Stimulated activated naive B cell treated with anti-CD40 and anti-IgM and Interleukin-4, amounts not matched to agents 10 μg/mL and 1 μg/mL and 100 μg/mL, for 72 hours (primary cell): ENCODE data around the gene LDLRAD3.

ENCODE experiments used
- ATAC-seq, 2 donors: fragments of 150-1000 bp; cut with Tn5 transposase; replicated peaks; 2 replicates each; pipeline ENCODE4 v1.10.0; 2021; ENCODE audit warnings: moderate library complexity in 1 of 2
- DNase-seq: peaks from one replicate; pipeline ENCODE4 v3.0.0; 2021
- H3K27ac Mint-ChIP-seq: one replicate; pipeline ENCODE4 v1.8.0; 2022; ENCODE audit warnings: mild to moderate bottlenecking, mixed read lengths
- H3K27me3 Mint-ChIP-seq, 2 donors: one replicate each; pipeline ENCODE4 v1.8.0; 2022; ENCODE audit warnings: mixed read lengths in 2 of 2
- H3K36me3 Mint-ChIP-seq, 2 donors: one replicate each; pipeline ENCODE4 v1.8.0; 2022; ENCODE audit warnings: mixed read lengths in 2 of 2, mild to moderate bottlenecking in 1 of 2
- H3K4me1 Mint-ChIP-seq, 2 donors: one replicate each; pipeline ENCODE4 v1.8.0; 2022; ENCODE audit warnings: mixed read lengths in 2 of 2, mild to moderate bottlenecking in 1 of 2
- H3K4me3 Mint-ChIP-seq, 2 donors: one replicate each; pipeline ENCODE4 v1.8.0; 2022; ENCODE audit warnings: mild to moderate bottlenecking in 2 of 2, mixed read lengths in 2 of 2, moderate library complexity in 1 of 2
- H3K9me3 Mint-ChIP-seq, 2 donors: one replicate each; pipeline ENCODE4 v1.8.0; 2022; ENCODE audit warnings: mixed read lengths in 2 of 2, mild to moderate bottlenecking in 1 of 2

LDLRAD3 gene

GRCh38 chr11:36053281-36053680, 109.4 kb downstream of the LDLRAD3 start:
- ATAC-seq (no peak), DNase-seq (no peak)
- no peak overlapping the region for H3K27ac Mint-ChIP-seq
- peaks cover 0 to 1% of the 10 kb centered on the region in 2 donors for H3K36me3 Mint-ChIP-seq
- H3K4me1 Mint-ChIP-seq, result no peaks in the 10 kb centered on the region
- H3K27me3 Mint-ChIP-seq, result peaks cover 20 to 24% of the 10 kb centered on the region in 2 donors
- peaks cover 5 to 9% of the 10 kb centered on the region in 2 donors for H3K9me3 Mint-ChIP-seq
- no peak overlapping the region for H3K4me3 Mint-ChIP-seq

GRCh38 chr11:36053862-36054261, 110.0 kb downstream of the LDLRAD3 start:
- peaks cover 5 to 9% of the 10 kb centered on the region in 2 donors for H3K9me3 Mint-ChIP-seq
- peaks cover 21 to 29% of the 10 kb centered on the region in 2 donors for H3K27me3 Mint-ChIP-seq
- no peaks in the 10 kb centered on the region for H3K4me1 Mint-ChIP-seq
- H3K4me3 Mint-ChIP-seq, result no peak overlapping the region
- no peak for ATAC-seq
- no peak for DNase-seq
- H3K36me3 Mint-ChIP-seq, result peaks cover 0 to 1% of the 10 kb centered on the region in 2 donors
- H3K27ac Mint-ChIP-seq, result no peak overlapping the region

- Mint-ChIP-seq H3K27ac (no peak overlapping the region), H3K27me3 (peaks cover 24 to 34% of the 10 kb centered on the region in 2 donors), H3K4me1 (no peaks in the 10 kb centered on the region), H3K36me3 (peaks cover 0 to 1% of the 10 kb centered on the region in 2 donors), H3K9me3 (peaks cover 7 to 13% of the 10 kb centered on the region in 2 donors), H3K4me3 (no peak overlapping the region)
- no peak for ATAC-seq
- no peak for DNase-seq
These were observed 110.8 kb downstream of the LDLRAD3 start for GRCh38 chr11:36054628-36055027.

- H3K9me3 Mint-ChIP-seq, result peaks cover 10 to 14% of the 10 kb centered on the region in 2 donors
- H3K36me3 Mint-ChIP-seq, result peaks cover 0 to 5% of the 10 kb centered on the region in 2 donors
- DNase-seq, result no peak
- H3K4me1 Mint-ChIP-seq, result peaks cover 2 to 5% of the 10 kb centered on the region in 2 donors
- H3K4me3 Mint-ChIP-seq, result no peak overlapping the region
- peaks cover 21 to 32% of the 10 kb centered on the region in 2 donors for H3K27me3 Mint-ChIP-seq
- no peak overlapping the region for H3K27ac Mint-ChIP-seq
- ATAC-seq, result no peak
These were observed 112.4 kb downstream of the LDLRAD3 start for GRCh38 chr11:36056160-36056751.

GRCh38 chr11:36057379-36058042, 113.6 kb downstream of the LDLRAD3 start:
- H3K27me3 Mint-ChIP-seq, result peaks cover 20 to 27% of the 10 kb centered on the region in 2 donors
- H3K36me3 Mint-ChIP-seq, result peaks cover 0 to 5% of the 10 kb centered on the region in 2 donors
- H3K4me1 Mint-ChIP-seq, result peaks cover 2 to 6% of the 10 kb centered on the region in 2 donors
- peaks cover 10 to 14% of the 10 kb centered on the region in 2 donors for H3K9me3 Mint-ChIP-seq
- H3K4me3 Mint-ChIP-seq, result no peak overlapping the region
- DNase-seq (no peak), ATAC-seq (no peak)
- no peak overlapping the region for H3K27ac Mint-ChIP-seq

- DNase-seq (no peak), ATAC-seq (no peak)
- peaks cover 0 to 3% of the 10 kb centered on the region in 2 donors for H3K36me3 Mint-ChIP-seq
- H3K27ac Mint-ChIP-seq, result no peak overlapping the region
- no peak overlapping the region for H3K4me3 Mint-ChIP-seq
- peaks cover 8 to 12% of the 10 kb centered on the region in 2 donors for H3K9me3 Mint-ChIP-seq
- peaks cover 2 to 6% of the 10 kb centered on the region in 2 donors for H3K4me1 Mint-ChIP-seq
- H3K27me3 Mint-ChIP-seq, result peaks cover 26 to 28% of the 10 kb centered on the region in 2 donors
These were observed 115.8 kb downstream of the LDLRAD3 start for GRCh38 chr11:36059660-36060059.

- DNase-seq (no peak), ATAC-seq (peak in 1 of 2 donors; percentile 34)
- Mint-ChIP-seq H3K9me3 (peaks cover 8 to 12% of the 10 kb centered on the region in 2 donors), H3K27ac (no peak overlapping the region), H3K4me1 (peaks cover 2 to 6% of the 10 kb centered on the region in 2 donors), H3K36me3 (peaks cover 0 to 3% of the 10 kb centered on the region in 2 donors), H3K27me3 (peaks cover 29 to 32% of the 10 kb centered on the region in 2 donors), H3K4me3 (no peak overlapping the region)
These were observed 117.1 kb downstream of the LDLRAD3 start for GRCh38 chr11:36060926-36061325.

GRCh38 chr11:36061471-36061870, 117.6 kb downstream of the LDLRAD3 start:
- DNase-seq (no peak), ATAC-seq (no peak)
- Mint-ChIP-seq H3K36me3 (peaks cover 0 to 3% of the 10 kb centered on the region in 2 donors), H3K4me3 (no peak overlapping the region), H3K27me3 (peaks cover 29 to 37% of the 10 kb centered on the region in 2 donors), H3K4me1 (peaks cover 2 to 6% of the 10 kb centered on the region in 2 donors), H3K9me3 (peaks cover 9 to 12% of the 10 kb centered on the region in 2 donors), H3K27ac (no peak overlapping the region)

GRCh38 chr11:36062796-36063365, 119.0 kb downstream of the LDLRAD3 start:
- no peak for ATAC-seq
- Mint-ChIP-seq H3K4me1 (peaks cover 2 to 6% of the 10 kb centered on the region in 2 donors), H3K4me3 (no peak overlapping the region), H3K27ac (no peak overlapping the region), H3K9me3 (peaks cover 15 to 17% of the 10 kb centered on the region in 2 donors), H3K36me3 (peaks cover 3% of the 10 kb centered on the region in 2 donors), H3K27me3 (peaks cover 28 to 29% of the 10 kb centered on the region in 2 donors)
- DNase-seq, result no peak

- Mint-ChIP-seq H3K27ac (no peak overlapping the region), H3K4me1 (peaks cover 2 to 6% of the 10 kb centered on the region in 2 donors), H3K27me3 (peaks cover 18% of the 10 kb centered on the region in 2 donors), H3K36me3 (peaks cover 0 to 3% of the 10 kb centered on the region in 2 donors), H3K9me3 (peaks cover 8 to 15% of the 10 kb centered on the region in 2 donors), H3K4me3 (no peak overlapping the region)
- ATAC-seq (no peak), DNase-seq (no peak)
These were observed 121.6 kb downstream of the LDLRAD3 start for GRCh38 chr11:36065436-36065835.

- Mint-ChIP-seq H3K36me3 (peaks cover 0 to 3% of the 10 kb centered on the region in 2 donors), H3K27me3 (peaks cover 18 to 24% of the 10 kb centered on the region in 2 donors), H3K27ac (no peak overlapping the region), H3K4me3 (no peak overlapping the region), H3K9me3 (peaks cover 6 to 15% of the 10 kb centered on the region in 2 donors), H3K4me1 (no peaks in the 10 kb centered on the region)
- DNase-seq (no peak), ATAC-seq (no peak)
These were observed 123.0 kb downstream of the LDLRAD3 start for GRCh38 chr11:36066891-36067290.

GRCh38 chr11:36069576-36070212, 125.8 kb downstream of the LDLRAD3 start:
- peaks cover 0 to 3% of the 10 kb centered on the region in 2 donors for H3K36me3 Mint-ChIP-seq
- no peaks in the 10 kb centered on the region for H3K4me1 Mint-ChIP-seq
- H3K4me3 Mint-ChIP-seq, result no peak overlapping the region
- H3K27me3 Mint-ChIP-seq, result peaks cover 17 to 29% of the 10 kb centered on the region in 2 donors
- H3K9me3 Mint-ChIP-seq, result peaks cover 5 to 13% of the 10 kb centered on the region in 2 donors
- DNase-seq (no peak), ATAC-seq (no peak)
- no peak overlapping the region for H3K27ac Mint-ChIP-seq

- no peak overlapping the region for H3K27ac Mint-ChIP-seq
- no peak overlapping the region for H3K4me3 Mint-ChIP-seq
- ATAC-seq (no peak), DNase-seq (no peak)
- peaks cover 14 to 25% of the 10 kb centered on the region in 2 donors for H3K27me3 Mint-ChIP-seq
- peaks cover 3 to 11% of the 10 kb centered on the region in 2 donors for H3K9me3 Mint-ChIP-seq
- H3K4me1 Mint-ChIP-seq, result no peaks in the 10 kb centered on the region
- peaks cover 0 to 3% of the 10 kb centered on the region in 2 donors for H3K36me3 Mint-ChIP-seq
These were observed 126.5 kb downstream of the LDLRAD3 start for GRCh38 chr11:36070213-36070953.

GRCh38 chr11:36070954-36071330, 127.1 kb downstream of the LDLRAD3 start:
- peaks cover 3 to 11% of the 10 kb centered on the region in 2 donors for H3K9me3 Mint-ChIP-seq
- no peaks in the 10 kb centered on the region for H3K4me1 Mint-ChIP-seq
- H3K36me3 Mint-ChIP-seq, result peaks cover 0 to 3% of the 10 kb centered on the region in 2 donors
- peaks cover 14 to 25% of the 10 kb centered on the region in 2 donors for H3K27me3 Mint-ChIP-seq
- H3K4me3 Mint-ChIP-seq, result no peak overlapping the region
- ATAC-seq (no peak), DNase-seq (no peak)
- no peak overlapping the region for H3K27ac Mint-ChIP-seq
